NCI-H128 (cell line): ENCODE measurements around the gene PDGFC.
"Not testable (repeated sequence)": the region's sequence is repeated elsewhere in the genome, so short reads cannot be mapped to it uniquely, and the experiment has no call there.

Experiments used
- DNase-seq: peaks from one replicate; lab custom pipeline; 2025; ENCODE audit not compliant: unreplicated experiment; lab: John Stamatoyannopoulos, UW

Gene PDGFC

GRCh38 chr4:156952078-156952759, 19.4 kb downstream of the PDGFC start:
- DNase-seq: no peak

DNA sequence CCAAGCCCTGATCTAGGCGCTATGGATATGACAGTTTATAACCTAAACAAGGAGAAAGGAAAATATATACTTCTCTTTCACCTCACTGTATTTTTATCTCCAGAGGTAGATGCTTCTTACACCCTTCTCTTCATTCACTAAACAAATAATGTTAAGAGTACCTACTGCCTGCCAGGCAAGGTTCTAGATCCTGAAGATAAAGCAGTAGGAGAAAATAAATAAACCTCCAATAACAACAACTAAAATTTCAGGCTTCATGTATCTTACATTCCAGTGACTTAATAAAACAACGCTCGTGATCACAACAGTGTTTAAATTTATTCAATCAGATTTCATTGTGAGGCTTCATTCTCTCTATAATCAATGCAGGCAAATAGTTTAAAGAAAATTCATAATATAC, 20.7 kb downstream of the PDGFC start:
- DNase-seq: no peak

DNA sequence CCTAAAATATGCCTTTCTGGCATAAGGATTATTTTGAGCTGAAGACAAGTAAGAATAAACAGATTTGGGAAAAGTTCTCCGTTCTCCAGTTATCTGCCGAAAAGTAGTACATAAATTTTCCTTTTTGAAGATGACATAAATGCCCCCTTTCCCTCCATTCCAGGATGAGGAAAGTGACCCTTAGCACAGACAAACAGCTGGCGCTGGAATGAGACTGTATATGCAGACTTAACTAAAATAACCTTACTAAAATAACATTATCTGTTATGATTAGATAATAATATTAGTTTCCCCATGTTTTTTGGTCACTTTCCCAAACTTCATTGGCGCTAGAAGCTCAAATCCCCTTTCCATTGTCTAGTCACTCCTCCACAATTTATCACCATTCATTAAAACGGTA, 21.5 kb downstream of the PDGFC start:
- DNase-seq: no peak

DNA sequence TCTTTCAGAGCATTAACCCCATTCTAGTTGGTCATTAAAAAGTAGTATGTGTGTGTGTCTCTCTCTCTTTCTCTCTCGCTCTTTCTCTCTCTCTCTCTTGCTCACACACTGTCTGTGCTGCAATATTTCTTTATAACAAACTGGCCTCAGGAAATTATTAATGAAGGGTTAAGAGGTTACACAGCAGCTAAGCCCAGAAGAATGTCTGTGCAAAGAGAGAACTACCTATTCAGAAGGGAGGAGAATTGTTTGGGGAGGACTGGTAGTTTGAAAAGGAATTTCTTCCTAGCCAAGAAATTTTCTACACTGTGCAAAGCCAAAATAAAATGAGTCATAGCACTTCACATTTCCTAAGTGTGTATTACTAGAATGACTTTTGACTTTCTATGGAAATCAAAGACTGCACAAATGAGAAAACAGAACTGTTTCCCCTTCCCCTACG, 22.2 kb downstream of the PDGFC start:
- DNase-seq: no peak

GRCh38 chr4:156948738-156949137, 22.9 kb downstream of the PDGFC start:
- no peak for DNase-seq

GRCh38 chr4:156948133-156948532, 23.5 kb downstream of the PDGFC start:
- no peak for DNase-seq

GRCh38 chr4:156946516-156947424, 24.8 kb downstream of the PDGFC start:
- no peak for DNase-seq

- DNase-seq: no peak
Observed at GRCh38 chr4:156945532-156945931, 26.1 kb downstream of the PDGFC start.

DNA sequence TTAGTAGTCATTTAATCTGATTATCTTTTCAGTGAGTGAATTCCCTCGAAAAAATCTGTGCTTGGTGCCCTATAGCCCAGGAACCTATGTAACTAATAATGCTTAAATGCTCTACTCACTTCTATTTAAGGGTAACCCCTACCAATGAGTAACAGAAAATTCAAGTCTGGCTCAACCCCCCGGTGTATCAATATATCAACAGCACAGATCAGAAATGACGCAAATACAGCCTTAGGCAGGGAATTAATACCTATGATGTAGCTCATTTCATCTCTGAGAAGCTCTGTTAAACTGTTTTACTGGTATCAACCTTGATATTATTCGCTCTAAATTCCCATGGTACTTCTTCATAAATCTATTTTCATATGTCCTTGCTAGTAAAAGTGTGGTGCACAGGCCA, 28.6 kb downstream of the PDGFC start:
- no peak for DNase-seq

DNA sequence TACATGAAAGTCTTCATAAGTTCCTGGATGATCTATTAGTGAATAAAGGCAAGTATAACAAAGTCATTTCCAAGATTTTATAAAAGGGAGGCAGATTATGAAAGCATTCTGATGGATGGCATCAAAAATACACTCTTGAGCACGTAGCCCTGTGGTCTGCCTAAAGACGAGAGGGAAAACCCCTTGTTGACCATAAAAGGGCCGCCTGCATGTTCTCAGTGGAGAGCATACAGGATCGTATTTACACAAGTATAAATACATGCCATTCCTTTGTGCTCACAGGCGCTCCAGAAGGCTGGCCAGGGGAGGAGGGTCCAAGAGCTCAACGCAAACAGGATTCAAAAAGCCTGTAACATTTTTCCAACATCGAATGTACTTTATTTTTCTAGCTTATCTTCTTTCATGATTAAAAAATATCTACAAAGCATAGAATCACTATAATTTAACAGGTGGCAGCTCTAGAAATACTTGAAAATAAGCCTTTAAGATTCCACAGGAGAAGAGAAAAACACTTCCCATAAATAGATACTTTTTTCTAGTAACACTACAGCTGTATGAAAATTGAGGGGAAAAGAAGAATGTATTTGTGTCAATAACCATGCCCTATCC, 29.6 kb downstream of the PDGFC start:
- DNase-seq: no peak

DNA sequence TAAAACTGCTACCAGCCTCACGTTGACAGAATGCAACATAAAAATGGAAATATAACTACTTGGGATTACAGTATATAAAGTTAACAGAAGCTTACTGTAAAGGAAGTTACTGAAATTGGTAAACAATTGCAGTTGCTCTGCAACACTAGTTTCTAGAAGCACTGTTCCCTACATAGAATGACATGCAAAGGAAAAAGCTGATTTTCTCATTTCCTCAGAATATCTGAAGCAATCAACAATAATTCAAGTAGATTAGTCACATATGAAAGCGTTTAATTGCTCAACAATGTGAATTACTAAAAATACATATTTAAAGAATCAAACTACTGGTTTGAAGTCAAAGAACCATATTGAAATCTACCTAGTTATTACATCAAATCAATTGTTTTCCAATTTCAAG, 31.8 kb downstream of the PDGFC start:
- DNase-seq: no peak

DNA sequence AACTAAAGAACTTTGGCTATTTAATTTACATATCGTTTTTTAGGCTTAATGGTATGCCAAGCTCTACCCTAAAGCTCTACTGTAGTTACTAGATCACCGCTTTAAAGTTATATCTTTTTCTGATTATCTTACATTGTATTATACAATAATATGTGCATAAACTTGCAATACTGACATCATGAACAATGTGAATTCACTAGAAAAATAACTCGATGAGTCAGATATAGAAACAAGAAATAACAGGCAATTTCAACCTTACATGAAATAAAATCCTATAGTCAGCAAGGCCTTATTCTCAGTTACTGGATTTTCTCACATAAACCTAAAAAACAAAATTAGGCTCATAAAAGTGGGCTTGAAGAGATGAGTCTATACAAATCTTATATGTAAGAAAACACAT, 32.5 kb downstream of the PDGFC start:
- no peak for DNase-seq

GRCh38 chr4:156934259-156934635, 37.4 kb downstream of the PDGFC start:
- no peak for DNase-seq

DNA sequence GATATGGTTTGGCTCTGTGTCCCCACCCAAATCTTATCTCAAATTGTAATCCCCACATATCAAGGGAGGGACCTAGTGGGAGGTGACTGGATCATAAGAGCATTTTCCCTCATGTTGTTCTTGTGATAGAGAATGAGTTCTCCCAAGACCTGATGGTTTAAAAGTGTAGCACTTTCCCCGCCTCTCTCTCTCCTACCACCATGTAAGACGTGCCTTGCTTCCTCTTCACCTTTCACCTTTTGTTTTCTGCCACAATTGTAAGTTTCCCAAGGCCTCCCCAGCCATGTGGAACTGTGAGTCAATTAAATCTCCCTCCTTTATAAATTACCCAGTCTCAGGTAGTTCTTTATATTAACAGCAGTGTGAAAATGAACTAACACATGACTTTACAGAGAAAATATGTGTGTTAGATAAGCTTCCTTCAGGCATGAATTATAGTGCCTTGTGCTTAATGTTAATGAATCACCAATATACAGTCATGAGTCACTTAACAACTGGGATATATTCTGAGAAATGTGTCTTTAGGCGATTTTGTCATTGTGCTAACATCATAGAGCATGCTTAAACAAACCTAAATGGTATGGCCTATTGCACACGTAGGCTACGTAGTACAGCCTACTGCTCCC, 37.9 kb downstream of the PDGFC start:
- DNase-seq: no peak

GRCh38 chr4:156932360-156932759, 39.2 kb downstream of the PDGFC start:
- not testable (repeated sequence) for DNase-seq

DNA sequence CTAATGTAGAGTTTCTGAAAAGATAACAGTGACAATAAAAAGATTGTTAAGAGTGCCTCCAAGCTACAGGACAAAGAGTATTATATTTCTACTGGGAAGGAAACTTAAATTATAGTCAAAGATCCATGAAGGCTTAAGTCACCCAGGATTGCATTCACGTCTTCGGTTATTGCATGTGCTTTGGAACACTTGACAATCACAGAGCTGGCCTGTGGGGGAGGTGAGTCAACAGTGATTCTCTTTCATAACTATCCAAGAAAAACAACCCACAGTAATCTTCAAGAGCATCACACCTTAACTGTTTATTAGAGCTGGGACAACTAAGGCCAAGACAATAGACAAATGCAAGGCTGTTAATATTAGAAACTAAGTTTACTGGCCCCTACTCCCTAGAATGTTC, 40.3 kb downstream of the PDGFC start:
- no peak for DNase-seq

DNA sequence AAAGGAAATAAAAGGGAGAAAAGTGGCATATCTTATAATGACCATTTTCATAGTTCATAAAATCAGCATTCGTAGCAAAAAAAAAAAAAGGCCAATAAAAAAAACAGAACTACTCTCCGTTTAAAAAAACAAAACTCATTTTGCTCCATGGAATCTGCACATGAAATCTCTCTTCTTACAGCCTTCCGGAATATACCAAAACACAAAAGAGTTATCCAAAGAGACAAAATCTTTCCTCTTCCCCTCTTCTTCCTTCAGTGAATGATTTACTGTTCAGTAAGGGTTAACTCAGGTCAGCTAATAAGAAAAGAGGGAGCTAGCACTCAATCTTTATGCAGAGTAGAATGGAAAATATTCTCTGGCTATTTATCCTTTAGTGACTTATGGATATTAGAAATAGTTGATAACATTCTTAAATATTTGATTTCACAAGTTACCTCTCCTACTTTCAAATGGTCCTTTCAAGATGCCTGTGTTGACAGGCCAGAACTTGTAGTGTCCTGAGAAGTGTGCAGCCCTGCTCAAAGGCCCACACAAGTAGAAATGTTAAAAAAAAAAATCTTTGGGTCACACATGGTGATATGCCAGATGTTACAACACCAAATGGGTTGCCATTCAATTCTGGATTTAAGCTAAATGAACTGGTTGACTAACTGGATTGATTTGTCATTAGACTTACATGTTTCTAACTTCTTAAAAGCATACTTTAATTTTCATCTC, 42.1 kb downstream of the PDGFC start:
- no peak for DNase-seq

DNA sequence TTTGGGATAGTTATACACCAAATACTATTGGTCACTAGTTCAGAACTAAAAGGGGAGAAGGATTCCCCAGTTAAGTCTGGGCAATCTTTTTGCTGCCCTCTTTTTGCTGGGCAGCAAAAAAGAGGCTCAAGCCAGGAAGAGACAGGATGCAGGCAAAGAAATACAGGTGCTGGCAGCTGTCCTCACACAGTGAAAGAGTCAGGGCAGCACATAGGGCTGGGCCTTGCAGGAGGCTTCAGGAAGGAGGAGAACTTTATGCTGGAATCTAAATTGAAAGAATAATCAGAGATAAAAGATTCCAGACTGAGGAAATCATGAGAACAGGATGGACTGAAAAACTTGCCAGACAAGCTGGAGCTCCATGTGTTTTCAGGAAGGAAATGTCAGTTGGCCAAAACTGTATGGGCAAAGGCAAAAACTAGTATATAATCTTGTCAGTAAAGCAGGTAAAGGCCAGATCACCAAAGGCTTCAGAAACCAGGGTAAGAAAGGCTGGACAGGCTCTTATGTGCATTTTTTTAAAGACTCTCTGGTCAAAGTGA, 46.8 kb downstream of the PDGFC start:
- no peak for DNase-seq

- no peak for DNase-seq
Observed at GRCh38 chr4:156923525-156923924, 48.1 kb downstream of the PDGFC start.

GRCh38 chr4:156915221-156915620, 56.4 kb downstream of the PDGFC start:
- DNase-seq: no peak

DNA sequence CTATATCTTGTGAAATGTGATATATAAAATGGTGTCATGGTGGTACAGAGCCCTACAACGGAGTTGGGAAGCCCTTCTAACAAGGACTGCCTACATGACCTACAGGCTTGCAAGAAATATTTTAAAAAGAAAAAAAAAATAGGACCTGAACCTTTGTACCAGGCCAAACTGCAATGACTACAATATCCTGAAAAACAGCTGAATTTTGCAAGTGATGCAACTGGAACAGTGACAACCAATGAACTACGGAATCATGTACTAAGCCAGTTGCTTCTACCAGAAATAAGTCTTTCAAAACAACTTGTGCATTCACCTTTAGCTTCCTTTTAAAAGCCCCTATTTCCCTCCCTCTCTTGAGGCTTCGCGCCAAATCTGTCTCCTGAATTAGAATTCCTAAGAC, 58.4 kb downstream of the PDGFC start:
- no peak for DNase-seq
